ENCODE results near the gene ARHGAP45.

The ARHGAP45 gene

DNA sequence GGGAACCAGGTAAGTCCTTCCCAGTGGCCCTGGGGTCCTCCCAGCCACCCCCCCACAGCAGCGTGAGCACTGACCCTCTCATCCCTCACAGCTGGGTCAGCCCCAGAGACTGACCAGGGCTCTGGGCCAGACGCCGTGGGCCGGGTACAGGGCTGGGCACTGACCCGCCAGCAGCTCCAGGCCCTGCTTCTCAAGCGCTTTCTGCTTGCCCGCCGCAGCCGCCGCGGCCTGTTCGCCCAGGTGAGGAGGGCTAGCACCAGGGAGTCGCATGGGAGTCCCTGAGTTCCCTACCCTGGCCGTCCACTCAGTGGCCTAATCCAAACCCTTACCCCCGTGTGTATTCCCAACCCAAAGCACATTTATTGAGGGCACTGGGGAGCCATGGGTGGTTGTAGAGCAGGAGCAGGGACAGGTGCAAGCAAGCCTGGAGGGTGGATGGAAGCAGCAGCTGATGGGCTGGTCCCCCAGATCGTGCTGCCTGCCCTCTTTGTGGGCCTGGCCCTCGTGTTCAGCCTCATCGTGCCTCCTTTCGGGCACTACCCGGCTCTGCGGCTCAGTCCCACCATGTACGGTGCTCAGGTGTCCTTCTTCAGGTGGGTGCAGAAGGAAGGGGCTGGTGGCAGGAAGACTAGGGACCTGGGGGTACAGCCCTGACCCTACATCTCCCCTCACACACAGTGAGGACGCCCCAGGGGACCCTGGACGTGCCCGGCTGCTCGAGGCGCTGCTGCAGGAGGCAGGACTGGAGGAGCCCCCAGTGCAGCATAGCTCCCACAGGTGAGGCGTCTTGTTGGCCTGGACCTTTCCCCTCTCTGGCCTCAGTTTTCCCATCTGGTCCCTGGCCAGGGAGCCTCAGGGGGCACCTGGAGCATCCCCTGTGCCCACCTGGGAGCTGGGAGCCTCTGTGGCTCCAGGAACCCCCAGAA, 12.6 kb upstream of the ARHGAP45 start:
- FAIRE-seq: no peak
- no peak for DNase-seq (ENCODE audit: low spot score)

DNA sequence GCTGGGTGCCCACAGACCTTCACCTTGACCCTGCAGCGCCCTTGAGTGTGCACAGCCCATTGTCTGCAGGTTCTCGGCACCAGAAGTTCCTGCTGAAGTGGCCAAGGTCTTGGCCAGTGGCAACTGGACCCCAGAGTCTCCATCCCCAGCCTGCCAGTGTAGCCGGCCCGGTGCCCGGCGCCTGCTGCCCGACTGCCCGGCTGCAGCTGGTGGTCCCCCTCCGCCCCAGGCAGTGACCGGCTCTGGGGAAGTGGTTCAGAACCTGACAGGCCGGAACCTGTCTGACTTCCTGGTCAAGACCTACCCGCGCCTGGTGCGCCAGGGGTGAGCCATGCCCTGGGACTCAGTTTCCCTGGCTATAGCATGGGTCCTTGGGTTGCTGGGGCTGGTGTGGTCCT, 11.9 kb upstream of the ARHGAP45 start:
- FAIRE-seq: no peak
- DNase-seq (ENCODE audit: low spot score): no peak

DNA sequence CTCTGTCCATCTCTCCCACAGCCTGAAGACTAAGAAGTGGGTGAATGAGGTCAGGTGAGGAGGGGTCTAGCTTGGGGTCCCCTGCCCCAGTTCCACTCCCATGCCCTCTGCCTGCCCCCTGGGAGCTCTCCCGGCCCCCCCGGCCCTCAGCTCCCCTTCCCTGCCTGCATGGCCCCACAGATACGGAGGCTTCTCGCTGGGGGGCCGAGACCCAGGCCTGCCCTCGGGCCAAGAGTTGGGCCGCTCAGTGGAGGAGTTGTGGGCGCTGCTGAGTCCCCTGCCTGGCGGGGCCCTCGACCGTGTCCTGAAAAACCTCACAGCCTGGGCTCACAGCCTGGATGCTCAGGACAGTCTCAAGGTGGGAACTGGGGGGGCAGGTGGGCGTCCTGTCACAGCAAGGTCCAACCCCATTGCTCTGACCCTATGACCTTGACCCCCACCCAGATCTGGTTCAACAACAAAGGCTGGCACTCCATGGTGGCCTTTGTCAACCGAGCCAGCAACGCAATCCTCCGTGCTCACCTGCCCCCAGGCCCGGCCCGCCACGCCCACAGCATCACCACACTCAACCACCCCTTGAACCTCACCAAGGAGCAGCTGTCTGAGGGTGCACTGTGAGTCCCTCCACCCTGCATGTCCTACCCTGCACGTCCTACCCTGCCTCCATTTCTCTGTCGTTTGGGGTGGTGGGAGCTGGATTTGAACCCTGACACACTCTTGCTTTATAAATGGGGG, 10.9 kb upstream of the ARHGAP45 start:
- FAIRE-seq (no peak), DNase-seq (ENCODE audit: low spot score) (no peak)

DNA sequence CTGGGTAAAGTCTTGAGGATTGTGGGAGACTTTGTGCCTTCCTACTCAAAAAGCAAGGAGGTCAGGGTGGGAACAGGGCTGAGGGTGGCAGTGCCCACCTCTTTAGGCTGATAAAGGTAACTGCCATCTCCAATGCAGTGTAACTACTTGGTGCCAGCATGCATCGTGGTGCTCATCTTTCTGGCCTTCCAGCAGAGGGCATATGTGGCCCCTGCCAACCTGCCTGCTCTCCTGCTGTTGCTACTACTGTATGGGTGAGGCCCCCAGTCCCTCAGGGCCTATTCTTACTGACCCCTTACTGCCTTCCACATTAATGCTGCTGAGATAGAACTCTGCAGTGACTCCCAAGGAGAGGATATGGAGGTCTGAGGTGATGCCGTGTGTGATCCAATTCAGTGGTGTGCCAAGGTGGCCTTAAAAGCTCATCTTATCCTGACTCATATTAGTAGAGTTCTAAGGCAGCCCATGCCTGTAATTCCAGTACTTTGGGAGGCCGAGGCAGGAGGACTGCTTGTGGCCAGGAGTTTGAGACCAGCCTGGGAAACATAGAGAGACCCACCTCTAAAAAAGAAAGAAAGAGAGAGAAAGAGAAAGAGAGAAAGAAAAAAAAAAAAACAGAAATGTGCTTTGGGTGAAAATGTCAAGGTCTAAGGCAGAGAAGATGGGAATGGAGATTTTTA, 9.7 kb upstream of the ARHGAP45 start:
- FAIRE-seq: no peak
- no peak for DNase-seq (ENCODE audit: low spot score)

DNA sequence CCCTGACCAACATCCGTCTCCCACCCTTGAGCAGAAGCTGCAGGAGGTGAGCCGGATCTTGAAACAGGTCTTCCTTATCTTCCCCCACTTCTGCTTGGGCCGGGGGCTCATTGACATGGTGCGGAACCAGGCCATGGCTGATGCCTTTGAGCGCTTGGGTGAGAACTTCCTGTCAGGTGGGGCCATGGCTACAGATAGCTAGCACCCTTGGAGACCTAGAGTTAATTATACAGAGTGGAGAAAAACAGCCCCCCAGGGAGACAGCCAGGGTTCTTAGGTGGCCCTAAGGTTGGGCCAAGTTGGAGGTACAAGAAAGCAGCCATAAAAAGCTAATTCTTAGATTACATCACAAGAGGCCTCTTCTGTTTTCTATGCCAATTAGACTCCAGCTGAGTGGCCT, 8.9 kb upstream of the ARHGAP45 start:
- FAIRE-seq (no peak), DNase-seq (ENCODE audit: low spot score) (no peak)

DNA sequence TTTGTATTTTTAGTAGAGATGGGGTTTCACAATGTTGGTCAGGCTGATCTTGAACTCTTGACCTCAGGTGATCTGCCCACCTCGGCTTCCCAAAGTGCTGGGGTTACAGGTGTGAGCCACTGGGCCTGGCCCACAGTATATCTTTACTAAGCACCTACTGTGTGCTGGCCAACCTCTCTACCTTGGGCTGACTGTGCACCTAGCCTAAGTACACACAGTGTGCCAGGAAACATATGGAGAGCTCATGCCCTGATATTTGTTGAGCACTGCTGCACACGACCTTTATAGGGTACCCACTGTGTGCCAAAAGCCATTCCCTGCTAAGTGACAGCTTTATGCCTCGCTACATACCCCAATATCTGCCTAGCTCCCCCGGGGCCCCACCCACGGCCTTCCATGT, 6.3 kb upstream of the ARHGAP45 start:
- DNase-seq (ENCODE audit: low spot score): no peak
- FAIRE-seq: no peak

DNA sequence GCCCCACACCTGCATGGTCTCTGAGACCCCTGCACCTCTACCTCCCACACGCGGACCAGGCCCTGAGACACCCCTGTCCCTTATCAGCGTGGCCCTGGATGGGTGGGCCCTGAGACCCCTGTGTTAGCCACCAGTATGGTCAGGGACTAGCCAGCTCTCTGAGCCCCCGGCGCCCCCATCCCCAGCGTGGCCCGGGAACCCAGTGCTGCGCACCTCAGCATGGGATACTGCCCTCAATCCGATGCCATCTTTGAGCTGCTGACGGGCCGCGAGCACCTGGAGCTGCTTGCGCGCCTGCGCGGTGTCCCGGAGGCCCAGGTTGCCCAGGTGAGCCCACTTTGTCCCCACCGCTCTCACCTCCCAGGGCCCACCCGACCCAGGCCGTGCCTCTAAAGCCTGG, 5.0 kb upstream of the ARHGAP45 start:
- DNase-seq (ENCODE audit: low spot score) (no peak), FAIRE-seq (no peak)

DNA sequence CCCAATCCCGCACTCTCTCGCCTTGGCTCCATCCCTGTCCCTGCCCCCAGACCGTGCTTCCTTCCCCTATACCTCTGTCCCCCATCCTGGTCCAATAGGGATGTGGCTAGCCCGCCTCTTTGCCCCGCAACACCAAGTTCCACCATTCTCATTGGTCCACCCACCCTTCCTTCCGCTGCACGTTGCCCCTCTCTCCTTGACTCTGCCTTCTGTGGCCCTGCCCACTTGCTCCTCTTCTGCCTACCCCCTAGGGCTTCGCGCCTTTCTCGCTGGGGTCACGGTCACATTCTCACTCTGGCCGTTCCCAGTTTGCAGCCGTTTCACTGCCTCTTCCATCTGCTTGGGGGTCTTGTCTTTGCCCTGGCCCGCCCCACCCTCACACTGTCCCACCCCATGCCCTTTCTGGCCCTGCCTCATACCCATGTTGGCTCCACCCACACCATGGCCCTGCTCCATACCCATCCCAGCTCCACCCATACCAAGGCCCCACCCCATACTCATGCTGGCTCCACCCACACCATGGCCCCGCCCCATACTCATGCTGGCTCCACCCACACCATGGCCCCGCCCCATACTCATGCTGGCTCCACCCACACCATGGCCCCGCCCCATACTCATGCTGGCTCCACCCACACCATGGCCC, 4.5 kb upstream of the ARHGAP45 start:
- no peak for FAIRE-seq

DNA sequence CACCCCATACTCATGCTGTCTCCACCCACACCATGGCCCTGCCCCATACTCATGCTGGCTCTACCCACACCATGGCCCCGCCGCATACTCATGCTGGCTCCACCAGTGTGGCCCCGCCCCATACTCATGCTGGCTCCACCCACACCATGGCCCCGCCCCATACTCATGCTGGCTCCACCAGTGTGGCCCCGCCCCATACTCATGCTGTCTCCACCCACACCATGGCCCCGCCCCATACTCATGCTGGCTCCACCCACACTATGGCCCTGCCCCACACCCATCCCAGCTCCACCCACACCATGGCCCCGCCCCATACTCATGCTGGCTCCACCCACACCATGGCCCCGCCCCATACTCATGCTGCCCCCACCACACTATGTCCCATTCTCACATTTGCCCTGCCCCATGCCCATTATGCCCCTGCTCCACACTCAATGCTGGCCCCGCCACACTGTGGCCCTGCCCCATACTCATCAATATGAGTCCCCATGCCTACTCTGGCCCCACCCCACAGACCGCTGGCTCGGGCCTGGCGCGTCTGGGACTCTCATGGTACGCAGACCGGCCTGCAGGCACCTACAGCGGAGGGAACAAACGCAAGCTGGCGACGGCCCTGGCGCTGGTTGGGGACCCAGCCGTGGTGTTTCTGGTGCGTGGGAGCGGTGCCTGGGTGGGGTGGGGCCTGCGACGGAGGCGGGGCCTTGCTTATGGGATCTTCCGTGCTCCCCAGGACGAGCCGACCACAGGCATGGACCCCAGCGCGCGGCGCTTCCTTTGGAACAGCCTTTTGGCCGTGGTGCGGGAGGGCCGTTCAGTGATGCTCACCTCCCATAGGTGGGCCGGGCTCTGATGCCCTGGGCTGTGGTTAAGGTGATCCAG, 3.7 kb upstream of the ARHGAP45 start:
- DNase-seq (ENCODE audit: low spot score): no peak
- no peak for FAIRE-seq

More for the DNA sequence above, 4.5 kb upstream of the ARHGAP45 start:
- DNase-seq (ENCODE audit: low spot score): no peak

DNA sequence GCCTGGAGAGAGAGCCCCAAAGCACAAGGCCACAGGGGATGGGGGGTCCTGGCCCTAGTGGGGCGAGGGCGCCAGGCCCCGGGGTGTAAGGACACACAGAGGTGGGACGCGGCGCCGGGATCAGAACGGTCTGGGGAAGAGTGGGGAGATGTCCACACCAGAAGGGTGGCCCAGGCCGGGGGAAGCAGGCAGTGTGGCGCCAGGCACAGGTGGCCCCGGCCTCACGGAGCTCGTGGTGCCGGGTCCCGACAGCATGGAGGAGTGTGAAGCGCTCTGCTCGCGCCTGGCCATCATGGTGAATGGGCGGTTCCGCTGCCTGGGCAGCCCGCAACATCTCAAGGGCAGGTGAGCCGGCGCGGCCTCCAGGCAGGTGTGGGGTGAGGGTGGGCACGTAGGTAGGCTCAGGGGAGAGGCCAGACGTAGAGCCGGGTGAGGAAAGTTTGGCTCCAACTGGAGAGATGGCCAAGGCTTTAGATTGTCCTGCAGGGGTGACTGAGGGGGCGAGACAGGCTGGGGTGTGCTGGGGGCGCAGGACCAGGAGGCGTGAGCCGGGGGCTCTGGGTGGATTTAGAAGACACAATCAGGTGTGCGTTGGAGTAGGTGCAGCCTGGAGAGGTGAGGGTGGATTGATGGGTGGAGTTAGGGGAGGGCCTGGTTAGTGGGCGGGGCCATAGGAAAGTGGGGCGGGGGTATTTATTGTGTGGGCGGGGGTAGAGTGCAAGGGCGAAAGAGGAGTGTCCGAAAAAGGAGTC, 2.9 kb upstream of the ARHGAP45 start:
- FAIRE-seq (no peak), DNase-seq (ENCODE audit: low spot score) (no peak)

DNA sequence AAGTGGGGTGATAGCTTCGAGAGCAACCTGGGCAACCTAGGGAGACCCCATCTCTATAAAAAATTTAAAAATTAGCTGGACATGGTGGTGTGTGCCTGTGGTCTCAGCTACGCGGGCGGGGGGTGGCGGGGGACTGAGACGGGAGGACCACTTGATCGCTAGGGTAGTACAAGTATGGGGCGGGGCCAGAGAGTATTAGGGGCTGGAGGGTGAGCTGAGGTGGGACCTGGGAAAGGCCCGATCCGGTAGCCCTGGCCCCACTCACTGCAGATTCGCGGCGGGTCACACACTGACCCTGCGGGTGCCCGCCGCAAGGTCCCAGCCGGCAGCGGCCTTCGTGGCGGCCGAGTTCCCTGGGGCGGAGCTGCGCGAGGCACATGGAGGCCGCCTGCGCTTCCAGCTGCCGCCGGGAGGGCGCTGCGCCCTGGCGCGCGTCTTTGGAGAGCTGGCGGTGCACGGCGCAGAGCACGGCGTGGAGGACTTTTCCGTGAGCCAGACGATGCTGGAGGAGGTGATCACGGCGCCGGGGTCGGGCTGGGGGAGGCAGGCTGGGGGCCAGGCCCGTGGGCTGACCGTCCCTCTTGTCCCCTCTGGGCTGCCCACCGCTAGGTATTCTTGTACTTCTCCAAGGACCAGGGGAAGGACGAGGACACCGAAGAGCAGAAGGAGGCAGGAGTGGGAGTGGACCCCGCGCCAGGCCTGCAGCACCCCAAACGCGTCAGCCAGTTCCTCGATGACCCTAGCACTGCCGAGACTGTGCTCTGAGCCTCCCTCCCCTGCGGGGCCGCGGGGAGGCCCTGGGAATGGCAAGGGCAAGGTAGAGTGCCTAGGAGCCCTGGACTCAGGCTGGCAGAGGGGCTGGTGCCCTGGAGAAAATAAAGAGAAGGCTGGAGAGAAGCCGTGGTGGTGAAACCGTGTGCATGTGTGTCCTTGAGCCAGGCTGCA, 2.0 kb upstream of the ARHGAP45 start:
- DNase-seq (ENCODE audit: low spot score): no peak
- FAIRE-seq: no peak

DNA sequence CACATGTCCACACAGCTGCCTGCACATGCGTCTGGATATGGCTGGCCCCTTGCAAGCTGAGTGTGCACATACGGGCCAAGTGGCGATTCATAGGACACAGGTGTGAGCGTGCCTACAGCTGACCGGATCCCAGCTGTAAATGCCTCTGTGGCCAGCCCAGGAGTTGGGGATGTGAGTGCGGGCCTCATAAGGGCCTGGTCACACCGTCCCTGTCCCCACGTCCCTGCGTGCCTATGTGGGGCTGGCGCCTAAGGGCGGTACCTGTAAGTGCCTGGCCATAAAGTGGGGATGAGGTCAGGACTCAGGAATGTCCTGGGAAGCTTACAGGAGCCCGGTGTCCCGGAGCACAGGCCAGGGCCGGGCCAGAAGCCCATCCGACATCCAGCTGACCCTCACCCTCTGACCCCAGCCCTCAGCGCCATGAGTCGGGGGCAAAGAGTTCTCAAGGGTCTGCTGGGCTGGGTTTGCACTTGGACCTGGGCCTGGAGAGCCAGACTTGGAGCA, 1.3 kb upstream of the ARHGAP45 start:
- DNase-seq (ENCODE audit: low spot score) (peak; percentile 44), FAIRE-seq (no peak)

DNA sequence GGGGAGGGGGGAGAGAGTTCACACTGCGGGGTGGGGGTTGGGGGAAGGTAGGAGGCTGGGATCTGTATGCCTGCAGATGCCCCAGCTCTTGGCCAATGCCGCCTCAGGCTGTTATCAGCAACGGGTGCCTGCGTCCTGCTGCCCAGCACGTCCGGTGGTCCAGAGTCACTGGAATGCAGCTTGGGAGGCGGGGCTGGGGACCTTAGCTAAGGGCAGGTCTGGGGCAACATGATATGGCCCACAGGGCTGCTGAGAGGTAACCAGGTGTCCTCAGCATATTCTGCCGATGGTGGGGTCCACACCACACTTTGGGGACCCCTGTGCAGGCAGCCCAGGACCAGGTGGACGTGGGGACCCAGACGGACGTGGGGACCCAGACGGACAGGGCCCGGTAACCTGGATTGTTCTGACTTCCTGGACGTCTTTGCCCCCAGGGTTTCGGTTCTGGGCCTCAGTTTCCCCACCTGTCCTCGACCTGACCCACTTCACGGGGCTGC, 668 bp upstream of the ARHGAP45 start:
- FAIRE-seq: no peak
- DNase-seq (ENCODE audit: low spot score): no peak

DNA sequence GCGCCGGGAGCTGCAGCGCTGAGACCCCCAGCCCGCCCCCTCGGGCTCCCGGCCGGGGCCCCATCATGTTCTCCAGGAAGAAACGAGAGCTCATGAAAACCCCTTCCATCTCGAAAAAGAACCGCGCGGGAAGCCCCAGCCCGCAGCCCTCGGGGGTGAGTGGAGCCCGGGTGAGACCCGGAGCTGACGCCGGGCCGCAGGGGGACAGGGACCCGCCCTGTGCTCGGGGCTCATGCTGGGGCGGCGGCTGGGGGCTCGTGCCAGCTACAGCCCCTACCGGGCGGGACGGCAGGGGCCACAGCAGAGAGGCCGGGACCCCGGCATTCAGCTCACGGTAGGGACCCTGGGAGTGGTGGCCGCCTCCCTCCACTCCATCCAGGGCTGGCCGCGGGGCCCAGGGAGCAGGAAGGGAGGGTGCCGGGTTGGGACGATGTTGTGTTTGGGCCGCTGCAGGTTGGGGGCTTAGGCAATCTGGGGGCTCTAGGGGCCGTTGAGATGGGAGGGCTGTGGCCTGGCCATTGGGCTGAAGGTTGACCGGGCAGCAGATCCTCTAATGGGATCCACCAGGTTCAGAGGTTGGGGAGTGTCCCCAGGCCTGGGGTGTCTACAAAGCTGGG, 482 bp downstream of the ARHGAP45 start:
- no peak for DNase-seq (ENCODE audit: low spot score)
- FAIRE-seq: no peak

DNA sequence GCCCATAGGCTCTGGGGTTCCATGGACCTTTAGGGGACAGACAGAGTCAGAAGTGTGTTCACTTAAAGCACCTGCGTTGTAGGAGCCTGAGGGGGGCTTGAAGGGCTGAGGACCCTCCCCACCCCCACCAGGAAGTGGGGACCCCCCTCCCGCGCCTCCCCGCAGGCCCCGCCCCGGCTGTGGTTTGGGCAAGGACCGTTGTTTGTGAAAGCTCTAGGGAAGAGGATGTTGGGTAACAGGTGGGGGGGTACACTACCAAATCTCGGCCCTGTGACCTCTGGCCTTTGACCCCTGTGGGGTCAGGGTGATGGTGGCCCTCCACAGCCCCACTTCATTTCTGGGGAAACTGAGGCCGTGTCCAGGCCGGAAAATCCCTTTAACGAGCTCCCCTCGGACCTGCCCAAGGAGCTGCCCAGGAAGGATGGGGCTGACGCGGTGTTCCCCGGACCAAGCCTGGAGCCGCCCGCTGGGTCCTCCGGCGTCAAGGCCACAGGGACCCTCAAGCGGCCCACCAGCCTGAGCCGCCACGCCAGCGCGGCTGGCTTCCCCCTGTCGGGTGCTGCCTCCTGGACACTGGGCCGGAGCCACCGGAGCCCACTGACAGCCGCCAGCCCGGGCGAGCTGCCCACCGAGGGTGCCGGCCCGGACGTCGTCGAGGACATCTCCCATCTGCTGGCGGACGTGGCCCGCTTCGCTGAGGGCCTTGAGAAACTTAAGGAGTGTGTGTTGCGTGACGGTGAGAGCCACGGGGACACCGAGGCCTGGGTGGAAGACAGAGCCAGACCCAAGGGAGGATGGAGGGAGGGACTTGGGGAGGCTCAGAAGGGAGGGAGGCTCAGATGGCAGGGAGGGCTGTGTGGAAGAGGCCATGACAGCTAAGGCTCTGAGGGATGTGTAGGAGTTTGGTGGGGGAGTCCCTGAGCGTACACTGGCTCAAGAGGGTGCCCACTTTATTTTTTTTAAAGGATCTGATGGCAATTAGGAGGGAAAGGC, 1.3 kb downstream of the ARHGAP45 start:
- no peak for FAIRE-seq
- DNase-seq (ENCODE audit: low spot score): no peak

DNA sequence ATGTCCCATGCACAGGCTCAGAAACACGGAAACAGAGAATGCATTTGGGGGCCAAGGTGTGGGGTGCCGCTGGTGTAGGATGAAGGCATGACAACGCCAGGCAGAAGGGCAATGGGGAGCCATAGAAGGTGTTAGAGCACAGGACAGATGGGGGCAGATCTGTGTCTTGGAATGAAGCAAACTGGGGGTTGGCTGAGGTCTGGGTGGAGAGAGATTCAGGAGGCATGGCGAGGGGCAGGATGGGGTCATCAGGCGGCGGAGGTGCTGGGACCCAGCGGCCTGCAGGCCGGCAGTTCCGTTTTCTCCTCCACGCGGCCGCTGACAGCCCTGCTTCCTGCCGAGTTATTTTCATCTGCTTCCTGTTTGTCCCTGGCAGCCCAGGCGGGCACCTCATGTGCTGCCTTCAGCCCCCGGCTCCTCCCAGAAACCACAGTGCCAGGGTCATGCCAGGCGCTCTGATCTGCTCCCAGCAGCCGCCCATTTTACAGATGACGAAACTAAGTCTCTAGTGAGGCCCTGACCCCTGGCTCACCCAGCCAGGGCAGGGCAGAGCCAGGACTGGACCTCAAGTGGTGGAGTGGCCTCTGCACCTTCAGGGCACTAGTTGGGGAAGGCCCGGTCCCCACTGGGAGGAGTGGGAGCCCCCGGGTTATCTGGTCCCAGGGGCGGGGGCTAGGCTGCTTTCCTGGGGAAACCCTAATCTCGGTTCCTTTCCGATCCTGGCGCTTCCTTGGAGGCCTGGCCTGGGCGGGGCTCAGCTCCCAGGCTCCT, 2.2 kb downstream of the ARHGAP45 start:
- DNase-seq (ENCODE audit: low spot score) (no peak), FAIRE-seq (no peak)

Data from urothelium cell line (cell line).